HepG2 (cell line): ENCODE results near the gene CCDC83. TPM values are rescaled to one million over a fixed set of nuclear protein-coding genes. Genes with fewer than 3 reads are reported as not detected.

ENCODE experiments used
- ARNT ChIP-seq: fragments of 450-650 bp; IDR thresholded peaks from 2 replicates; pipeline ENCODE4 v1.6.1; 2017
- CBX1 ChIP-seq: IDR thresholded peaks from one replicate; pipeline ENCODE4 v1.6.1; 2016; ENCODE audit warnings: antibody characterized with exemption, low read depth
- CENPX ChIP-seq: sonication (generic); formaldehyde crosslinking; IDR thresholded peaks from 2 replicates; pipeline ENCODE4 v1.9.0; 2021; ENCODE audit warnings: mild to moderate bottlenecking, missing genetic modification reagents, moderate library complexity
- EZH2 ChIP-seq: conservative IDR thresholded peaks from 2 replicates; pipeline ENCODE4 v1.6.1; 2012; ENCODE audit warnings: mild to moderate bottlenecking, low read depth, low read length, moderate library complexity
- HOXD1 ChIP-seq: sonication (generic); formaldehyde crosslinking; IDR thresholded peaks from 2 replicates; pipeline ENCODE4 v1.5.0; 2020; ENCODE audit warnings: missing genetic modification reagents
- KMT2B ChIP-seq: IDR thresholded peaks from 2 replicates; pipeline ENCODE4 v1.6.1; 2016; ENCODE audit warnings: missing genetic modification reagents, missing compliant biosample characterization
- MBD4 ChIP-seq: IDR thresholded peaks from 2 replicates; pipeline ENCODE4 v1.6.1; 2012; ENCODE audit warnings: low read length, inconsistent platforms, borderline replicate concordance
- POLR2A ChIP-seq, 2 experiments: IDR thresholded peaks; 2 replicates each; pipeline ENCODE4 v1.6.1; 2011; ENCODE audit warnings: low read depth in 2 of 2, low read length in 2 of 2, mild to moderate bottlenecking in 1 of 2, moderate library complexity in 1 of 2; ENCODE audit not compliant: insufficient read depth in 1 of 2
- RBFOX2 ChIP-seq: fragments of 200-400 bp; formaldehyde crosslinking; IDR thresholded peaks from 2 replicates; pipeline ENCODE4 v1.6.1; 2017; ENCODE audit warnings: low read depth, mild to moderate bottlenecking, low read length
- SRY ChIP-seq: sonication (generic); formaldehyde crosslinking; IDR thresholded peaks from 2 replicates; pipeline ENCODE4 v1.8.0; 2022; ENCODE audit warnings: mild to moderate bottlenecking, missing genetic modification reagents
- TAF1 ChIP-seq: sonication (generic); formaldehyde crosslinking; IDR thresholded peaks from 2 replicates; pipeline ENCODE4 v1.4.0; 2020; ENCODE audit warnings: missing genetic modification reagents
- TCF7L2 ChIP-seq: IDR thresholded peaks from 2 replicates; pipeline ENCODE4 v1.6.1; 2011; ENCODE audit warnings: mild to moderate bottlenecking, low read depth, low read length, moderate library complexity
- ZC3H13 ChIP-seq: sonication (generic); formaldehyde crosslinking; IDR thresholded peaks from 2 replicates; pipeline ENCODE4 v1.8.1; 2023; ENCODE audit warnings: mild to moderate bottlenecking, missing genetic modification reagents, moderate library complexity
- ZNF124 ChIP-seq: sonication (generic); formaldehyde crosslinking; IDR thresholded peaks from 2 replicates; pipeline ENCODE4 v1.4.0; 2020; ENCODE audit warnings: missing genetic modification reagents
- ZNF232 ChIP-seq: sonication (generic); formaldehyde crosslinking; IDR thresholded peaks from 2 replicates; pipeline ENCODE4 v1.4.0; 2020; ENCODE audit warnings: missing genetic modification reagents, borderline replicate concordance
- ZNF264 ChIP-seq: sonication (generic); formaldehyde crosslinking; IDR thresholded peaks from 2 replicates; pipeline ENCODE4 v1.4.0; 2020; ENCODE audit warnings: missing genetic modification reagents
- ZNF383 ChIP-seq: sonication (generic); formaldehyde crosslinking; IDR thresholded peaks from 2 replicates; pipeline ENCODE4 v1.4.0; 2020; ENCODE audit warnings: missing genetic modification reagents, mild to moderate bottlenecking, borderline replicate concordance
- ZNF558 ChIP-seq: sonication (generic); formaldehyde crosslinking; IDR thresholded peaks from 2 replicates; pipeline ENCODE4 v1.9.0; 2022; ENCODE audit warnings: mild to moderate bottlenecking, missing genetic modification reagents, borderline replicate concordance
- ZNF570 ChIP-seq: sonication (generic); formaldehyde crosslinking; IDR thresholded peaks from 2 replicates; pipeline ENCODE4 v1.4.0; 2020; ENCODE audit warnings: mild to moderate bottlenecking, missing genetic modification reagents, borderline replicate concordance
- ZNF816 ChIP-seq: sonication (generic); formaldehyde crosslinking; IDR thresholded peaks from 2 replicates; pipeline ENCODE4 v1.8.0; 2022; ENCODE audit warnings: missing genetic modification reagents, mild to moderate bottlenecking, borderline replicate concordance
- polyA plus RNA-seq, 8 experiments: library from polyadenylated mRNA; depleted of rRNA in 3 of 8; stranded (reverse) in 7 of 8; unstranded in 1 of 8; fragments of >200 nt; fragmentation: Illumina TruSeq in 4 of 8; extraction: Trizol in 4 of 8; gene quantifications; 2 replicates each; pipeline versions ENCODE4 v1.2.1 to v1.2.3, GENCODE V29; 2011 to 2016; ENCODE audit warnings: low read depth in 4 of 8, missing spikeins in 1 of 8, mixed read lengths in 1 of 8; ENCODE audit not compliant: insufficient read depth in 1 of 8
- total RNA-seq, 5 experiments: library from RNA; depleted of rRNA; stranded (reverse); fragments of >200 nt; fragmentation: Illumina TruSeq; extraction: Trizol; gene quantifications; 2 replicates each; pipeline ENCODE4 v1.2.3, GENCODE V29; 2016; ENCODE audit warnings: low read depth in 1 of 5
- TF ChIP-seq, protein P1 (sequence below), 2 experiments: IDR thresholded peaks; 2 replicates each; pipeline ENCODE4 v1.6.1; 2011 to 2012; ENCODE audit warnings: low read length in 2 of 2, borderline replicate concordance in 1 of 2, low read depth in 1 of 2, mild to moderate bottlenecking in 1 of 2, moderate library complexity in 1 of 2
- TF ChIP-seq, protein P2 (sequence below): sonication (generic); formaldehyde crosslinking; IDR thresholded peaks from 2 replicates; pipeline ENCODE4 v1.4.0; 2020; ENCODE audit warnings: missing genetic modification reagents
- TF ChIP-seq, protein P3 (sequence below): sonication (generic); formaldehyde crosslinking; IDR thresholded peaks from 2 replicates; pipeline ENCODE4 v1.5.1; 2020; ENCODE audit warnings: mild to moderate bottlenecking, missing genetic modification reagents

Gene CCDC83
- total and polyA plus RNA-seq, 2 of the 13 experiments (the other 11 are each of a cell fraction or from before 2014, with no cell fraction given) = not detected

- TF ChIP-seq, protein P1, sequence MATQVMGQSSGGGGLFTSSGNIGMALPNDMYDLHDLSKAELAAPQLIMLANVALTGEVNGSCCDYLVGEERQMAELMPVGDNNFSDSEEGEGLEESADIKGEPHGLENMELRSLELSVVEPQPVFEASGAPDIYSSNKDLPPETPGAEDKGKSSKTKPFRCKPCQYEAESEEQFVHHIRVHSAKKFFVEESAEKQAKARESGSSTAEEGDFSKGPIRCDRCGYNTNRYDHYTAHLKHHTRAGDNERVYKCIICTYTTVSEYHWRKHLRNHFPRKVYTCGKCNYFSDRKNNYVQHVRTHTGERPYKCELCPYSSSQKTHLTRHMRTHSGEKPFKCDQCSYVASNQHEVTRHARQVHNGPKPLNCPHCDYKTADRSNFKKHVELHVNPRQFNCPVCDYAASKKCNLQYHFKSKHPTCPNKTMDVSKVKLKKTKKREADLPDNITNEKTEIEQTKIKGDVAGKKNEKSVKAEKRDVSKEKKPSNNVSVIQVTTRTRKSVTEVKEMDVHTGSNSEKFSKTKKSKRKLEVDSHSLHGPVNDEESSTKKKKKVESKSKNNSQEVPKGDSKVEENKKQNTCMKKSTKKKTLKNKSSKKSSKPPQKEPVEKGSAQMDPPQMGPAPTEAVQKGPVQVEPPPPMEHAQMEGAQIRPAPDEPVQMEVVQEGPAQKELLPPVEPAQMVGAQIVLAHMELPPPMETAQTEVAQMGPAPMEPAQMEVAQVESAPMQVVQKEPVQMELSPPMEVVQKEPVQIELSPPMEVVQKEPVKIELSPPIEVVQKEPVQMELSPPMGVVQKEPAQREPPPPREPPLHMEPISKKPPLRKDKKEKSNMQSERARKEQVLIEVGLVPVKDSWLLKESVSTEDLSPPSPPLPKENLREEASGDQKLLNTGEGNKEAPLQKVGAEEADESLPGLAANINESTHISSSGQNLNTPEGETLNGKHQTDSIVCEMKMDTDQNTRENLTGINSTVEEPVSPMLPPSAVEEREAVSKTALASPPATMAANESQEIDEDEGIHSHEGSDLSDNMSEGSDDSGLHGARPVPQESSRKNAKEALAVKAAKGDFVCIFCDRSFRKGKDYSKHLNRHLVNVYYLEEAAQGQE (IDR thresholded peaks at IDR 0.05; ENCODE audit: borderline replicate concordance in 1 of 2, low read depth in 1 of 2, low read length in 2 of 2) = peak in 1 of 2 experiments; percentile 26; a peak in 1 of 4 replicates
- TF ChIP-seq ZNF264 (peak; percentile 76; the same call in 1 of the 2 replicates), HOXD1 (CRISPR knock-in tag) (peak; percentile 44; the same call in 1 of the 2 replicates), EZH2 (no peak), ZC3H13 (CRISPR knock-in tag) (no peak), ZNF232 (CRISPR knock-in tag) (no peak), ZNF570 (CRISPR knock-in tag) (no peak), ZNF124 (CRISPR knock-in tag) (peak; percentile 52; the same call in 1 of the 2 replicates), MBD4 (no peak), TAF1 (CRISPR knock-in tag) (no peak), CENPX (CRISPR knock-in tag) (no peak), CBX1 (no peak), POLR2A (IDR thresholded peaks at IDR 0.05; ENCODE audit: insufficient read depth in 1 of 2, low read depth in 2 of 2, low read length in 2 of 2) (no peak), ZNF383 (CRISPR knock-in tag) (no peak), ZNF558 (CRISPR knock-in tag) (no peak), ZNF816 (CRISPR knock-in tag) (no peak), RBFOX2 (no peak), KMT2B (CRISPR knock-in tag) (no peak), ARNT (no peak), SRY (CRISPR knock-in tag) (no peak), TCF7L2 (no peak)
- TF ChIP-seq, protein P2, sequence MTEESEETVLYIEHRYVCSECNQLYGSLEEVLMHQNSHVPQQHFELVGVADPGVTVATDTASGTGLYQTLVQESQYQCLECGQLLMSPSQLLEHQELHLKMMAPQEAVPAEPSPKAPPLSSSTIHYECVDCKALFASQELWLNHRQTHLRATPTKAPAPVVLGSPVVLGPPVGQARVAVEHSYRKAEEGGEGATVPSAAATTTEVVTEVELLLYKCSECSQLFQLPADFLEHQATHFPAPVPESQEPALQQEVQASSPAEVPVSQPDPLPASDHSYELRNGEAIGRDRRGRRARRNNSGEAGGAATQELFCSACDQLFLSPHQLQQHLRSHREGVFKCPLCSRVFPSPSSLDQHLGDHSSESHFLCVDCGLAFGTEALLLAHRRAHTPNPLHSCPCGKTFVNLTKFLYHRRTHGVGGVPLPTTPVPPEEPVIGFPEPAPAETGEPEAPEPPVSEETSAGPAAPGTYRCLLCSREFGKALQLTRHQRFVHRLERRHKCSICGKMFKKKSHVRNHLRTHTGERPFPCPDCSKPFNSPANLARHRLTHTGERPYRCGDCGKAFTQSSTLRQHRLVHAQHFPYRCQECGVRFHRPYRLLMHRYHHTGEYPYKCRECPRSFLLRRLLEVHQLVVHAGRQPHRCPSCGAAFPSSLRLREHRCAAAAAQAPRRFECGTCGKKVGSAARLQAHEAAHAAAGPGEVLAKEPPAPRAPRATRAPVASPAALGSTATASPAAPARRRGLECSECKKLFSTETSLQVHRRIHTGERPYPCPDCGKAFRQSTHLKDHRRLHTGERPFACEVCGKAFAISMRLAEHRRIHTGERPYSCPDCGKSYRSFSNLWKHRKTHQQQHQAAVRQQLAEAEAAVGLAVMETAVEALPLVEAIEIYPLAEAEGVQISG = no peak
- TF ChIP-seq, protein P3, sequence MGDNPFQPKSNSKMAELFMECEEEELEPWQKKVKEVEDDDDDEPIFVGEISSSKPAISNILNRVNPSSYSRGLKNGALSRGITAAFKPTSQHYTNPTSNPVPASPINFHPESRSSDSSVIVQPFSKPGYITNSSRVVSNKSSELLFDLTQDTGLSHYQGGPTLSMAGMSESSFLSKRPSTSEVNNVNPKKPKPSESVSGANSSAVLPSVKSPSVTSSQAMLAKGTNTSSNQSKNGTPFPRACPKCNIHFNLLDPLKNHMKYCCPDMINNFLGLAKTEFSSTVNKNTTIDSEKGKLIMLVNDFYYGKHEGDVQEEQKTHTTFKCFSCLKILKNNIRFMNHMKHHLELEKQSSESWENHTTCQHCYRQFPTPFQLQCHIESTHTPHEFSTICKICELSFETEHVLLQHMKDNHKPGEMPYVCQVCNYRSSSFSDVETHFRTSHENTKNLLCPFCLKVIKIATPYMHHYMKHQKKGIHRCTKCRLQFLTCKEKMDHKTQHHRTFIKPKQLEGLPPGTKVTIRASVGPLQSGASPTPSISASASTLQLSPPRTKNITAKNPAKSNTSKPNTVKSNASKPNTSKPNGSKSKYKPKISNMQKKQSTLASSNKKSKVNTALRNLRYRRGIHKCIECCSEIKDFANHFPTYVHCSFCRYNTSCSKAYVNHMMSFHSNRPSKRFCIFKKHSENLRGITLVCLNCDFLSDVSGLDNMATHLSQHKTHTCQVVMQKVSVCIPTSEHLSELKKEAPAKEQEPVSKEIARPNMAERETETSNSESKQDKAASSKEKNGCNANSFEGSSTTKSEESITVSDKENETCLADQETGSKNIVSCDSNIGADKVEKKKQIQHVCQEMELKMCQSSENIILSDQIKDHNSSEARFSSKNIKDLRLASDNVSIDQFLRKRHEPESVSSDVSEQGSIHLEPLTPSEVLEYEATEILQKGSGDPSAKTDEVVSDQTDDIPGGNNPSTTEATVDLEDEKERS (CRISPR knock-in tag) = no peak
These were observed 68.3 kb downstream of the CCDC83 start (continued) for GRCh38 chr11:85923455-85923854.
